Esophagus (tissue), 2 donors: ENCODE data around the gene PNKD. TPM values are rescaled to one million over a fixed set of nuclear protein-coding genes. Genes with fewer than 3 reads are reported as not detected.

Experiments
- H3K27ac ChIP-seq, 2 donors: one replicate each; pipeline ENCODE4 v1.5.1; 2013; ENCODE audit warnings: low read depth in 2 of 2, mild to moderate bottlenecking in 2 of 2, inconsistent platforms in 1 of 2, low read length in 1 of 2, moderate library complexity in 1 of 2
- H3K27me3 ChIP-seq, 2 donors: one replicate each; pipeline ENCODE4 v1.6.1; 2013; ENCODE audit warnings: low read length in 2 of 2, control low read depth in 1 of 2, mild to moderate bottlenecking in 1 of 2; ENCODE audit not compliant: insufficient read depth in 2 of 2, control insufficient read depth in 1 of 2
- H3K36me3 ChIP-seq, 2 donors: one replicate each; pipeline ENCODE4 v1.6.1; 2013; ENCODE audit warnings: low read length in 1 of 2; ENCODE audit not compliant: control insufficient read depth in 2 of 2, insufficient read depth in 2 of 2
- H3K4me1 ChIP-seq, 2 donors: one replicate each; pipeline ENCODE4 v1.6.1; 2013; ENCODE audit warnings: low read length in 1 of 2; ENCODE audit not compliant: control insufficient read depth in 2 of 2, insufficient read depth in 2 of 2
- H3K4me3 ChIP-seq, 2 donors: one replicate each; pipeline ENCODE4 v1.5.1; 2013; ENCODE audit warnings: low read length in 2 of 2, mild to moderate bottlenecking in 2 of 2, low read depth in 1 of 2, moderate library complexity in 1 of 2
- H3K9me3 ChIP-seq, 2 donors: one replicate each; pipeline ENCODE4 v1.6.1; 2013; ENCODE audit warnings: mild to moderate bottlenecking in 2 of 2, low read depth in 1 of 2, low read length in 1 of 2, moderate library complexity in 1 of 2; ENCODE audit not compliant: control insufficient read depth in 2 of 2, insufficient read depth in 1 of 2
- WGBS, 2 donors: extraction: QIAGEN DNeasy Blood & Tissue Kit; methylation state at CpG; one replicate each; pipeline ENCODE4 v1.1.7; 2013; 5-methylcytosine and 5-hydroxymethylcytosine counted together
- polyA plus RNA-seq, 2 donors: library from polyadenylated mRNA; stranded (reverse); fragments of 200-250 nt; gene quantifications; one replicate each; pipeline ENCODE4 v1.2.3, GENCODE V29; 2013
- donor health status: healthy with polysubstance abuse.
- donor health status: Bipolar disorder and iron deficiency.

PNKD gene
- polyA plus RNA-seq, 2 donors, result 50.1 to 54.9 TPM

DNA sequence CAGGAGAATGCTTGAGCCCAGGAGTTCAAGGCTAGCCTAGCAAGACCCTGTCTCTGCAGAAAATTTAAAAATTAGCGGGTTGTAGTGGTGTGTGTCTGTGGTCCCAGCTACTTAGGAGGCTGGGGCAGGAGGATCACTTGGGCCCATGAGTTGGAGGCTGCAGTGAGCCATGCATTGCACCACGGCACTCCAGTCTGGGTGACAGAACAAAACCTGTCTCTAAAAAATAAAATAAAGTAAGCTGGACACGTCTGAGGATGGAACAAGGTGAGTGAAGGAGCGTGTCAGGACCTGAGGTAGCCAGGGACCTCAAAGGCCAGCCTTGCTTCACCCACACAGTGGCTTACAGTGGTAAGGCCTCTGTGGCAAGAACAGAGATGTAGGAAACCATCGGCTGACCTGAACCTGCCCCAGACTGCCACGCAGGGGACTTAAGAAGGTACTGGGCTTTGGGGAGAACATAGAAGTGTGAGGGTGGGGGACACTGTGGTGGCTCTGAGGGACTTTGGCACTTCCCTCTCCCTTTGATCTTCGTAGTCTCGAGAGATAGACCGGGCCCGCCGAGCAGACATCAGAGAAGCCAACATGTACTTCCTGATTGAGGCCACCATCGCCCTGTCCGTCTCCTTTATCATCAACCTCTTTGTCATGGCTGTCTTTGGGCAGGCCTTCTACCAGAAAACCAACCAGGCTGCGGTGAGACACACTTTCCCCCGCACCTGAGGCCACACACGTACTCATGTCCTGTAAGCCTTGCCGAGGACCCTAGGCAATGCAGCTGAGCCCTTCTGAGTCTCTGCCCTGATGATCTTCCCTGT, 119.2 kb downstream of the PNKD start:
- Histone ChIP-seq H3K4me3 (no peak overlapping the region), H3K27ac (no peak overlapping the region), H3K27me3 (no peaks in the 10 kb centered on the region), H3K9me3 (no peaks in the 10 kb centered on the region), H3K4me1 (peaks cover 0 to 13% of the 10 kb centered on the region in 2 donors), H3K36me3 (no peaks in the 10 kb centered on the region)
- 84 to 89% methylated on average over 17 of the region's 17 CpGs for WGBS, 2 donors

DNA sequence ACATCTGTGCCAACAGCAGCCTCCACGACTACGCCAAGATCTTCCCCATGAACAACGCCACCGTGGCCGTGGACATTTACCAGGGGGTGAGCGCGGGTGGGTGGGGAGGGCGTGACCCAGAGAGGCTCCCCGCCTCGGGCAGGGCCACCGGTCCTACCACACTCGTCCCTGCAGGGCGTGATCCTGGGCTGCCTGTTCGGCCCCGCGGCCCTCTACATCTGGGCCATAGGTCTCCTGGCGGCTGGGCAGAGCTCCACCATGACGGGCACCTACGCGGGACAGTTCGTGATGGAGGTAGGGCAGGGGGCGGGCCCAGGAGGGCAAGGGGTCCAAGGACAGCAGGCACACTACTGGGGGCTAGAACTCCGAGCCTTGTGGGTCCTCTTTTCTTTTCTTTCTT, 120.9 kb downstream of the PNKD start:
- Histone ChIP-seq H3K27me3 (no peaks in the 10 kb centered on the region), H3K9me3 (no peaks in the 10 kb centered on the region), H3K4me1 (peaks cover 0 to 10% of the 10 kb centered on the region in 2 donors), H3K36me3 (no peaks in the 10 kb centered on the region), H3K27ac (no peak overlapping the region), H3K4me3 (no peak overlapping the region)
- 90 to 92% methylated on average over 23 of the region's 23 CpGs for WGBS, 2 donors

DNA sequence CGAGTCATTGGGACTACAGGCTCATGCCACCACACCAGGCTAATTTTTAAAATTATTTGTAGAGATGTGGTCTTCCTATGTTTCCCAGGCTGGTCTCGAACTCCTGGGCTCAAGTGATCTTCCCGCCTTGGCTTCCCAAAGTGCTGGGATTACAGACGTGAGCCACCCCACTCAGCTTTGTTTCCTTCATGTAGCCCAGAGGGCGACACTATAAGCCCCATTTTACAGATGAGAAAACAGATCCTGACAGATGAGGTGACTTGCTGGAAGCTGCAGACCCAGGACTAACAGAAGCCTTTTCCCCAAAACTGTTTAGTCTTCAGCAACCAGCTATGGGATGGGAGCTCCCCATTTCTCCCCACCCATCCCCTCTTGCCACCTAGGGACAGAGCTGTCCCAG, 122.1 kb downstream of the PNKD start:
- peaks cover 0 to 9% of the 10 kb centered on the region in 2 donors for H3K4me1 ChIP-seq
- 90 to 94% methylated on average over 5 of the region's 5 CpGs for WGBS, 2 donors
- H3K27me3 ChIP-seq, result no peaks in the 10 kb centered on the region

GRCh38 chr2:218392891-218393462, 122.7 kb downstream of the PNKD start:
- Histone ChIP-seq H3K9me3 (no peaks in the 10 kb centered on the region), H3K36me3 (no peaks in the 10 kb centered on the region), H3K4me3 (no peak overlapping the region), H3K4me1 (peaks cover 0 to 5% of the 10 kb centered on the region in 2 donors), H3K27me3 (no peaks in the 10 kb centered on the region), H3K27ac (no peak overlapping the region)
- 76 to 77% methylated on average over 16 of the region's 16 CpGs for WGBS, 2 donors

More for the DNA sequence above, 122.1 kb downstream of the PNKD start:
- Histone ChIP-seq H3K9me3 (no peaks in the 10 kb centered on the region), H3K4me3 (no peak overlapping the region), H3K36me3 (no peaks in the 10 kb centered on the region), H3K27ac (no peak overlapping the region)

- Histone ChIP-seq H3K4me3 (no peak overlapping the region), H3K27me3 (no peaks in the 10 kb centered on the region), H3K9me3 (no peaks in the 10 kb centered on the region), H3K36me3 (no peaks in the 10 kb centered on the region), H3K27ac (no peak overlapping the region), H3K4me1 (peaks cover 0 to 5% of the 10 kb centered on the region in 2 donors)
- WGBS, 2 donors, result 70 to 75% methylated on average over 8 of the region's 8 CpGs
Observed at GRCh38 chr2:218393750-218394290, 123.5 kb downstream of the PNKD start.

DNA sequence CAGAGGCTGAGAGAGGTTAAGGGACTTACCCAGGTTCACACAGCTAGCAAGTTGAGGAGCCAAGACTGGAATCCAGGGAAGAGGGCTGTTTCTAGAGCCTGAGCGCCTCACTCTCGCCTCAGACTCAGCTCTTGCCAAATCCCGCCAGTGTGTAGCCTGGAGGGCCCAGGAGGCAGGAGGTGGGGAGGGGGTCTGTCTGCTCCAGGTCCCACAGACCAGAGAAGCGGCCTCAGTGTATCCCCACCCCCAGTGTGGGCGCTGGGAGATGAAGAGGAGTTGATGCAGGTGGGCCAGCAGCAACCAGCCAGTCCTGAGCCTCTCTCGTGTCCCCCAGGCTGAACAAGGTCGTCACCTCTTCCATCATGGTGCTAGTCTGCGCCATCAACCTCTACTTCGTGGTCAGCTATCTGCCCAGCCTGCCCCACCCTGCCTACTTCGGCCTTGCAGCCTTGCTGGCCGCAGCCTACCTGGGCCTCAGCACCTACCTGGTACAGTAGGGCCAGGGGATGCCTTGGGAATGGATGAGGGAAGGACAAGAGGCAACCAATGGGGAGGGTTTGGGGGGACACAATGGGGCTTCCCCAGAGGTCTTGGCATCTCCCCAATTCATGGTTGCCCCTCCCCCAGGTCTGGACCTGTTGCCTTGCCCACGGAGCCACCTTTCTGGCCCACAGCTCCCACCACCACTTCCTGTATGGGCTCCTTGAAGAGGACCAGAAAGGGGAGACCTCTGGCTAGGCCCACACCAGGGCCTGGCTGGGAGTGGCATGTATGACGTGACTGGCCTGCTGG, 124.2 kb downstream of the PNKD start:
- no peaks in the 10 kb centered on the region for H3K9me3 ChIP-seq
- no peak overlapping the region for H3K27ac ChIP-seq
- no peaks in the 10 kb centered on the region for H3K36me3 ChIP-seq
- 83 to 91% methylated on average over 12 to 13 of the region's 13 CpGs for WGBS, 2 donors
- H3K4me1 ChIP-seq, result peaks cover 0 to 7% of the 10 kb centered on the region in 2 donors
- H3K27me3 ChIP-seq, result no peaks in the 10 kb centered on the region
- H3K4me3 ChIP-seq, result no peak overlapping the region

GRCh38 chr2:218395090-218395444, 124.7 kb downstream of the PNKD start:
- WGBS, 2 donors, result 78 to 82% methylated on average over 6 of the region's 6 CpGs
- Histone ChIP-seq H3K4me3 (no peak overlapping the region), H3K4me1 (peaks cover 0 to 7% of the 10 kb centered on the region in 2 donors)

GRCh38 chr2:218395456-218395825, 125.1 kb downstream of the PNKD start:
- H3K4me3 ChIP-seq, result peak overlapping the region in 1 of 2 donors; percentile 57
- H3K4me1 ChIP-seq, result peaks cover 0 to 7% of the 10 kb centered on the region in 2 donors
- no peaks in the 10 kb centered on the region for H3K36me3 ChIP-seq
- H3K27me3 ChIP-seq, result no peaks in the 10 kb centered on the region
- 19 to 27% methylated on average over 16 of the region's 16 CpGs for WGBS, 2 donors
- peak overlapping the region; percentile 99 to 100 for H3K27ac ChIP-seq
- no peaks in the 10 kb centered on the region for H3K9me3 ChIP-seq

More at GRCh38 chr2:218395090-218395444, 124.7 kb downstream of the PNKD start:
- Histone ChIP-seq H3K27me3 (no peaks in the 10 kb centered on the region), H3K27ac (no peak overlapping the region), H3K9me3 (no peaks in the 10 kb centered on the region), H3K36me3 (no peaks in the 10 kb centered on the region)
